Retinal pigment epithelial cell (primary cell): ENCODE measurements around the gene ALK.
A peak's percentile ranks its signal among the peaks of the same experiment; 100 is the strongest.

ENCODE experiments used
- DNase-seq: peaks from one replicate; pipeline ENCODE4 v3.0.0-alpha.2; 2010; ENCODE audit warnings: low read depth
- H3K4me3 ChIP-seq: 2 replicates; pipeline ENCODE4 v1.5.1; 2011; ENCODE audit warnings: mild to moderate bottlenecking, low read length, control low read depth, moderate library complexity
- TF ChIP-seq, protein P1 (sequence below): conservative IDR thresholded peaks from 2 replicates; pipeline ENCODE4 v1.5.1; 2011; ENCODE audit warnings: low read depth, low read length, control low read depth, inconsistent platforms

The ALK gene

DNA sequence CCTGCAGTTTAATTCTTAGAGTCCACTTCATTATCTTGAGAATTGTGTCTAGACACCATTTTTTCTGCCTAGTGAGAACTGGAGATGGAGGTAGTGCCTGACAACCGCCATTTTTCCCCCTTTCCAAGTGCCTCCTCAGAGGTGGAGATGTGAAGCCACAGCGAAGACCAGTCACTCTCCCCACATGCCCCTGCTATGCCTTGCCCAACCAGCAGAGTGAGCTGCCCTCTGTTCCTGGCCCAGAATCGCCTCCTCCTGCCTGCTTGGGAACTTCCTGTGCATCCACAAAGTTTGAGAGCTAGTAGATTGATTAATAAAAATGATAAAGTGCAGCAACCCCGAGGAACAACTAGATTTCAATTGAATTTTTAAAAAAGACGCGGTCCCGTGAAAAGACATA is 682.9 kb downstream of the ALK start:
- TF ChIP-seq, protein P1, sequence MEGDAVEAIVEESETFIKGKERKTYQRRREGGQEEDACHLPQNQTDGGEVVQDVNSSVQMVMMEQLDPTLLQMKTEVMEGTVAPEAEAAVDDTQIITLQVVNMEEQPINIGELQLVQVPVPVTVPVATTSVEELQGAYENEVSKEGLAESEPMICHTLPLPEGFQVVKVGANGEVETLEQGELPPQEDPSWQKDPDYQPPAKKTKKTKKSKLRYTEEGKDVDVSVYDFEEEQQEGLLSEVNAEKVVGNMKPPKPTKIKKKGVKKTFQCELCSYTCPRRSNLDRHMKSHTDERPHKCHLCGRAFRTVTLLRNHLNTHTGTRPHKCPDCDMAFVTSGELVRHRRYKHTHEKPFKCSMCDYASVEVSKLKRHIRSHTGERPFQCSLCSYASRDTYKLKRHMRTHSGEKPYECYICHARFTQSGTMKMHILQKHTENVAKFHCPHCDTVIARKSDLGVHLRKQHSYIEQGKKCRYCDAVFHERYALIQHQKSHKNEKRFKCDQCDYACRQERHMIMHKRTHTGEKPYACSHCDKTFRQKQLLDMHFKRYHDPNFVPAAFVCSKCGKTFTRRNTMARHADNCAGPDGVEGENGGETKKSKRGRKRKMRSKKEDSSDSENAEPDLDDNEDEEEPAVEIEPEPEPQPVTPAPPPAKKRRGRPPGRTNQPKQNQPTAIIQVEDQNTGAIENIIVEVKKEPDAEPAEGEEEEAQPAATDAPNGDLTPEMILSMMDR = peak; percentile 89
- DNase-seq = no peak
- no peak overlapping the region for H3K4me3 ChIP-seq

DNA sequence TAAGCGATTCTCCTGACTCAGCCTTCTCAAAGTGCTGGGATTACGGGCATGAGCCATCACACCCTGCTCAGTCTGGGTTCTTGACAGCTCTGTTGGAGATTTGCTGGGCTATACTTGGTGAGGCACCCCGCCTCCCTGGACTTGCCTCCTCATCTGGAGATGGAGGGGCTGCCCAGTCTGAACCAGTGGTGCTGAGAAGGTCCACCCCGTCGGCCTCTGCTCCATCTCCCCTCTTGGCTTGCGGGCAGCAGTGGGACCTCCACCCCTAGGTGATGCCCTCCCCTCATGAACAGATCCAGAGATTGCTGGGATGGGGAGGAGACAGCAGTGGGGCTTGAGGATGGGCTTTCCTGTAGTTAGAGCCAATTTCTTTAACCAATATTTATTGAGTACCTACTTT is 685.3 kb downstream of the ALK start:
- DNase-seq = no peak
- TF ChIP-seq, protein P1 = no peak

DNA sequence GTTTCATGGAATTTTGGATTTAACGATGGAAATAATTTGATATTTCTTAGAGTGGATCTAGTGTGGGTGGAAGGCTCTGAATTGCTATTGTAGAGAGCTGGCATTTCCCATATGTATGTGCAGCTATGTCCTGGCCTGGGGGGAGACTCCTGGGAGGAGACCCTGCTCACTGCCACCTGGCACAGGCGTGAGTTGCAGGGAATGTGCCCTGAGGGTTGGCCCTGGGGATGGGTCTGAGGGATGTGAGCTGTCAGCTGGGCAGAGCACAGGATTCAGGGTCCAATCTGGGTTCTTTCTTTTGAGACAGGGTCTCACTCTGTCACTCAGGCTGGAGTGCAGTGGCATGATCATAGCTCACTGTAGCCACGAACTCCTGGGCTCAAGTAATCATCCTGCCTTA is 686.0 kb downstream of the ALK start:
- no peak for DNase-seq
- TF ChIP-seq, protein P1 = no peak
- H3K4me3 ChIP-seq = no peak overlapping the region

More for the DNA sequence above, 685.3 kb downstream of the ALK start:
- no peak overlapping the region for H3K4me3 ChIP-seq

DNA sequence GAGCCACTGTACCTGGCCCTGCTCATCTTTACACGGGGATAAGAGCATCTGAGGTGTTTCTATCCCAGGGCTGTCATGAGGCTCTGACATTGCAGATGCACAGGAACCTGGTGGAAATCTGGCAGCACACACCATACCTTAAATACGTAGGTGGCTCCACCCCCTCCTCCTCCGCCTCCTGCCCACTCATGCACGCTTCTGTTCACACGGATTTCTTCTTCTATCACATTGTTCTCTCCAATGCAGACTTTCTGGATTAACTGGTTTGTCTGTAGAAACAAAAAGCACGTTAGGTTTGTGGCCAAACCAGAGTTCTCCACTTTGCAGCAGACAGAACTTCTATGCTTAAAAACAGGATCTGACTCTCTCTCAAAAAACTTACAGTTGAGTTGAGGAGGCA is 688.0 kb downstream of the ALK start:
- TF ChIP-seq, protein P1 = no peak
- no peak overlapping the region for H3K4me3 ChIP-seq
- no peak for DNase-seq

DNA sequence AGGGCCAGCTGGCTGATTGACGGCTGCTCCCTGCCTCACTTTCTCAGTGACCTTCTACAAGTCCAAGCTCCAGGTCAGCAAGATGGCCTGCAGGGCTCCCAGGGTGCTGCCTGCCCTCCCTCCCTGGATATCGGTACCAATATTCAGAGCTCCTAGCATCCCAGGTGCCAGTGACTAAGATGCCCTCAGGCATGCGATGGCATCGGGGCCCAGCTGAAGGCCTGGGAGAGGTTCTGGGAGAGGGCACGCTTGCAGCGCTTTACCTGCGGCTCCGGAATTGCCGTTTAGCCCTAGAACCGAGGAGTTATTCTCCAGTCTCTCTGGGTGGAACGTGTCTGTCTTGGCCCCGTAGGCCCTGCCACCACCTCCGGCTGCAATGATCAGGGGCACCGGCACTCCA is 689.3 kb downstream of the ALK start:
- no peak overlapping the region for H3K4me3 ChIP-seq
- no peak for DNase-seq
- TF ChIP-seq, protein P1 = no peak

DNA sequence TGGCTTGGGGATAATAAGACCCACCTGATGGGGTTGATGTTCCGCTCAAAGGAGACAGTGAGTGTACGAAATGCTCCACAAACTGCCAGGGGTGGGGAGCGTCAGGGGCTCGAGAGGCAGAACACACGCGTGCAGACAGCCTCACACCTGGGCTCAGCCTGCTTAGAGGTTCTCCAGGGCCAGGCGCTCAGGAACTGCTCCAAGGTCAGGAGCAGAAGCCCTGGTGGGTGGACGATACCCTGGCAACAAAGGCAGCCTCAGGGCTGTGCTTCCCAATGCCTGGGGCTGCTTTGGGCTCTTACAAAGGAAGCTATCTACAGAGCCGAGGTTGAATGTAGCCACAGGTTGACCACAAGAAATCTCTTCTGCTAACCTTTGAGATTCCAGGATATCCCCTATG is 691.7 kb downstream of the ALK start:
- TF ChIP-seq, protein P1 = no peak
- H3K4me3 ChIP-seq = no peak overlapping the region
- no peak for DNase-seq

DNA sequence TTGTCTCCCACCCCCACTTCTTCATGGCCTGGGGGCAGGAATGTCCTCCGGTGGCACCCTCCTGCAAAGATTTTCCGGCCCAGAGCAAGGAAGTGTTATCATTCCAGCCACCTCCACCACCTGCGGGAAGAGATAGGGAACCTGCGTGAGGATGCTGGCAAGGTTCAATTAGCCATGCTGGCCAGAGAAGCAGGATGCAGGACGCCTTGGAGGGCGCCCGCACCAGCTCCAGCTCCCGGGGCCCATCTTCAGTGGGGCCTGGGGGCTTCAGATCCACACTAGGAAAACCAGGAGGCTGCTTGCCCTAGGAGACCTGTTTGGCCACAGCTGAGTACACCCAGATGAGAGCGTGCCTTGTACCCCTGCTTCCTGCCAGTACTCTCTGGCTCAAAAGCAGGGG is 692.4 kb downstream of the ALK start:
- DNase-seq = no peak
- H3K4me3 ChIP-seq = no peak overlapping the region
- TF ChIP-seq, protein P1 = no peak
